Upper lobe of left lung (tissue), 6 donors: ENCODE measurements around the gene TNFRSF6B. TPM values are rescaled to one million over a fixed set of nuclear protein-coding genes. Genes with fewer than 3 reads are reported as not detected.

Experiments
- ATAC-seq, 2 donors: fragments of 200-7000 bp; cut with Tn5 transposase; one replicate each; pipeline ENCODE4 v1.9.1; 2022; ENCODE audit warnings: mild to moderate bottlenecking in 2 of 2, moderate library complexity in 2 of 2; ENCODE audit not compliant: low FRiP score in 2 of 2
- DNase-seq, 2 donors: peaks; one replicate each; pipeline ENCODE4 v3.0.0-alpha.2; 2019 to 2020
- H3K27ac ChIP-seq, 4 donors: fragments of 200-600 bp; sonication (generic); one replicate each; pipeline ENCODE4 v1.5.1; 2016 to 2019
- H3K27me3 ChIP-seq, 4 donors: fragments of 200-600 bp; sonication (generic); one replicate each; pipeline ENCODE4 v1.5.1; 2017 to 2019
- H3K36me3 ChIP-seq, 4 donors: fragments of 200-600 bp; sonication (generic); one replicate each; pipeline ENCODE4 v1.5.1; 2016 to 2019
- H3K4me1 ChIP-seq, 4 donors: fragments of 200-600 bp; sonication (generic); one replicate each; pipeline ENCODE4 v1.5.1; 2018 to 2019
- H3K4me3 ChIP-seq, 4 donors: fragments of 200-600 bp; sonication (generic); one replicate each; pipeline ENCODE4 v1.5.1; 2017 to 2019; ENCODE audit warnings: mild to moderate bottlenecking in 2 of 4, moderate library complexity in 1 of 4
- H3K9me3 ChIP-seq, 4 donors: fragments of 200-600 bp; sonication (generic); one replicate each; pipeline ENCODE4 v1.5.1; 2018 to 2019
- EP300 ChIP-seq, 4 donors: sonication (generic); formaldehyde crosslinking; IDR thresholded peaks; one replicate each; pipeline ENCODE4 v1.5.1; 2017; ENCODE audit warnings: antibody characterized with exemption in 4 of 4, control low read depth in 2 of 4
- POLR2A ChIP-seq, 4 donors: fragments of 450-650 bp; IDR thresholded peaks; one replicate each; pipeline ENCODE4 v1.5.1; 2016 to 2017; ENCODE audit warnings: antibody characterized with exemption in 4 of 4, mild to moderate bottlenecking in 2 of 4
- POLR2AphosphoS5 ChIP-seq, 2 donors: sonication (generic); formaldehyde crosslinking; IDR thresholded peaks; one replicate each; pipeline ENCODE4 v1.5.1; 2017; ENCODE audit warnings: antibody characterized with exemption in 2 of 2
- WGBS, 2 donors: methylation state at CpG; one replicate each; pipeline ENCODE4 v1.1.5; 2017 to 2018; 5-methylcytosine and 5-hydroxymethylcytosine counted together
- total RNA-seq, 6 donors: library from RNA; depleted of rRNA in 4 of 6; stranded (reverse); fragments of >200 nt in 4 of 6; gene quantifications; one replicate each; pipeline versions ENCODE4 v1.1.0 to v1.2.1, GENCODE V29; 2016 to 2021
- TF ChIP-seq, protein P1 (sequence below), 6 experiments: fragments of 450-650 bp in 4 of 6; fragments of 200-600 bp in 2 of 6; sonication (generic) in 2 of 6; IDR thresholded peaks; one replicate each; pipeline ENCODE4 v1.5.1; 2016 to 2019; ENCODE audit warnings: antibody characterized with exemption in 6 of 6
- donor health status: DM: no; HTN: no; CAD: no; lungs with moderate emphysema.
- donor health status: DM: no; HTN: yes; CAD: no; lungs with severe emphysema.

The TNFRSF6B gene
- total RNA-seq, 6 donors from 2014 or later: 13.8 to 34.8 (median 16.9) TPM

GRCh38 chr20:63679799-63680305, 16.6 kb upstream of the TNFRSF6B start:
- ATAC-seq: no peak
- 89 to 91% methylated on average over 17 to 19 of the region's 19 CpGs for WGBS, 2 donors
- no peak for DNase-seq
- H3K9me3 ChIP-seq: no peaks in the 10 kb centered on the region
- H3K27ac ChIP-seq: no peak overlapping the region
- H3K4me3 ChIP-seq: no peak overlapping the region
- H3K4me1 ChIP-seq: peaks cover 0 to 13% (median 3%) of the 10 kb centered on the region in 4 donors
- no peaks in the 10 kb centered on the region for H3K27me3 ChIP-seq
- TF ChIP-seq, protein P1, sequence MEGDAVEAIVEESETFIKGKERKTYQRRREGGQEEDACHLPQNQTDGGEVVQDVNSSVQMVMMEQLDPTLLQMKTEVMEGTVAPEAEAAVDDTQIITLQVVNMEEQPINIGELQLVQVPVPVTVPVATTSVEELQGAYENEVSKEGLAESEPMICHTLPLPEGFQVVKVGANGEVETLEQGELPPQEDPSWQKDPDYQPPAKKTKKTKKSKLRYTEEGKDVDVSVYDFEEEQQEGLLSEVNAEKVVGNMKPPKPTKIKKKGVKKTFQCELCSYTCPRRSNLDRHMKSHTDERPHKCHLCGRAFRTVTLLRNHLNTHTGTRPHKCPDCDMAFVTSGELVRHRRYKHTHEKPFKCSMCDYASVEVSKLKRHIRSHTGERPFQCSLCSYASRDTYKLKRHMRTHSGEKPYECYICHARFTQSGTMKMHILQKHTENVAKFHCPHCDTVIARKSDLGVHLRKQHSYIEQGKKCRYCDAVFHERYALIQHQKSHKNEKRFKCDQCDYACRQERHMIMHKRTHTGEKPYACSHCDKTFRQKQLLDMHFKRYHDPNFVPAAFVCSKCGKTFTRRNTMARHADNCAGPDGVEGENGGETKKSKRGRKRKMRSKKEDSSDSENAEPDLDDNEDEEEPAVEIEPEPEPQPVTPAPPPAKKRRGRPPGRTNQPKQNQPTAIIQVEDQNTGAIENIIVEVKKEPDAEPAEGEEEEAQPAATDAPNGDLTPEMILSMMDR (IDR thresholded peaks at IDR 0.05): no peak
- no peak for TF ChIP-seq EP300 (IDR thresholded peaks at IDR 0.05)
- no peak for TF ChIP-seq POLR2A (IDR thresholded peaks at IDR 0.05)
- TF ChIP-seq POLR2AphosphoS5 (IDR thresholded peaks at IDR 0.05): no peak
- peaks cover 0 to 51% (median 16%) of the 10 kb centered on the region in 4 donors for H3K36me3 ChIP-seq

- Histone ChIP-seq H3K4me1 (peaks cover 0 to 15% (median 6%) of the 10 kb centered on the region in 4 donors), H3K9me3 (no peaks in the 10 kb centered on the region), H3K27me3 (no peaks in the 10 kb centered on the region), H3K4me3 (no peak overlapping the region), H3K27ac (no peak overlapping the region), H3K36me3 (peaks cover 0 to 46% (median 16%) of the 10 kb centered on the region in 4 donors)
- 96 to 98% methylated on average over 8 to 12 of the region's 13 CpGs for WGBS, 2 donors
- DNase-seq: peak in 1 of 2 donors; percentile 75
- no peak for ATAC-seq
- TF ChIP-seq POLR2AphosphoS5 (IDR thresholded peaks at IDR 0.05) (no peak), EP300 (IDR thresholded peaks at IDR 0.05) (no peak), POLR2A (IDR thresholded peaks at IDR 0.05) (no peak)
- TF ChIP-seq, protein P1 (IDR thresholded peaks at IDR 0.05): no peak
These were observed 16.0 kb upstream of the TNFRSF6B start for GRCh38 chr20:63680427-63680826.

GRCh38 chr20:63680857-63681608, 15.4 kb upstream of the TNFRSF6B start:
- H3K36me3 ChIP-seq: peaks cover 0 to 40% (median 13%) of the 10 kb centered on the region in 4 donors
- TF ChIP-seq POLR2A (IDR thresholded peaks at IDR 0.05) (no peak), POLR2AphosphoS5 (IDR thresholded peaks at IDR 0.05) (no peak), EP300 (IDR thresholded peaks at IDR 0.05) (no peak)
- TF ChIP-seq, protein P1 (IDR thresholded peaks at IDR 0.05): no peak
- H3K4me1 ChIP-seq: peaks cover 3 to 22% (median 12%) of the 10 kb centered on the region in 4 donors
- H3K27me3 ChIP-seq: no peaks in the 10 kb centered on the region
- no peak overlapping the region for H3K27ac ChIP-seq
- DNase-seq (peak in 1 of 2 donors; percentile 70), ATAC-seq (no peak)
- WGBS, 2 donors: 93 to 95% methylated on average over 19 to 22 of the region's 23 CpGs
- no peaks in the 10 kb centered on the region for H3K9me3 ChIP-seq
- no peak overlapping the region for H3K4me3 ChIP-seq

DNA sequence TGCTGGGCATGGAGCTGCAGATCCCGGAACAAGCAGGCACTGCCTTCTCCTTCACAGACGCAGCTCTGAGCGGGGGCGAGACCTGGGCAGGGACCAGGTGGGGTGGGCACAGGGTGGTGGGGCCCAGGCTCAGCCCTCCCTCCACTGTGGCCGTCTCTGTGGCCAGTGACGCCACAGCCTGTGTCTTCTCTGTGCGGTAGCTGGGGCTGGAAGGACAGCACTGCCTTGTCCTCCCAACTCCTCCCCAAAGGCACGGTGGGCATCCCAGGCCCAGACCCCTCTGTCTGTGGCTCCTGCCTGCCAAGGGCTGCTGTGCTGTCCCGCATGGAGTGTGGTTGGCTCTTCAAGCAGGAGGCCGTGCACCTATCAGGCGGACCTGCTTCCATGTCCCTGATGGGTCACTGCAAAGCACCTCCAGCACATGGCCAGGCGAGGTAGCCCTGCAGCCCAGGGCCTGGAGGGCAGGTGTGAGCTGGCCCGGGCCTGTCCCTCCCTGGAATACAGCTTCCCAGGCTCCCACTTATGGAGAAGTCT, 14.8 kb upstream of the TNFRSF6B start:
- H3K9me3 ChIP-seq: no peaks in the 10 kb centered on the region
- H3K27ac ChIP-seq: peak overlapping the region in 3 of 4 donors; percentile 38 to 68 (median 66)
- ATAC-seq (no peak), DNase-seq (peak in 1 of 2 donors; percentile 62)
- peaks cover 0 to 36% (median 10%) of the 10 kb centered on the region in 4 donors for H3K36me3 ChIP-seq
- WGBS, 2 donors: 97 to 100% methylated on average over 5 to 12 of the region's 13 CpGs
- peaks cover 10 to 28% (median 17%) of the 10 kb centered on the region in 4 donors for H3K4me1 ChIP-seq
- H3K4me3 ChIP-seq: no peak overlapping the region
- H3K27me3 ChIP-seq: no peaks in the 10 kb centered on the region
- TF ChIP-seq POLR2AphosphoS5 (IDR thresholded peaks at IDR 0.05) (no peak), POLR2A (IDR thresholded peaks at IDR 0.05) (no peak)

GRCh38 chr20:63682384-63683139, 13.9 kb upstream of the TNFRSF6B start:
- peak; percentile 63 to 77 for ATAC-seq
- no peak overlapping the region for H3K4me3 ChIP-seq
- no peaks in the 10 kb centered on the region for H3K27me3 ChIP-seq
- peaks cover 19 to 37% (median 25%) of the 10 kb centered on the region in 4 donors for H3K4me1 ChIP-seq
- WGBS, 2 donors: 78 to 88% methylated on average over 21 to 22 of the region's 22 CpGs
- TF ChIP-seq POLR2AphosphoS5 (IDR thresholded peaks at IDR 0.05) (peak in 1 of 2 donors; percentile 41), POLR2A (IDR thresholded peaks at IDR 0.05) (no peak), EP300 (IDR thresholded peaks at IDR 0.05) (no peak)
- TF ChIP-seq, protein P1 (IDR thresholded peaks at IDR 0.05): no peak
- peaks cover 0 to 30% (median 7%) of the 10 kb centered on the region in 4 donors for H3K36me3 ChIP-seq
- H3K9me3 ChIP-seq: no peaks in the 10 kb centered on the region
- peak overlapping the region; percentile 25 to 68 (median 52) for H3K27ac ChIP-seq
- DNase-seq: peak; percentile 52 to 82
